Large intestine (tissue), 3 donors: Measurements from ENCODE around the gene TMED4. TPM values are rescaled to one million over a fixed set of nuclear protein-coding genes. Genes with fewer than 3 reads are reported as not detected.

Source experiments
- DNase-seq, 2 donors: peaks; one replicate each; pipeline versions ENCODE4 v3.0.0 to v3.0.0-alpha.2; 2013
- H3K27ac ChIP-seq: one replicate; pipeline ENCODE4 v1.5.1; 2013; ENCODE audit warnings: low read length
- H3K27me3 ChIP-seq: 2 replicates; pipeline ENCODE4 v1.6.1; 2013; ENCODE audit warnings: low read length; ENCODE audit not compliant: control insufficient read depth, insufficient read depth
- H3K36me3 ChIP-seq: 2 replicates; pipeline ENCODE4 v1.6.1; 2013; ENCODE audit warnings: low read length; ENCODE audit not compliant: control insufficient read depth, insufficient read depth
- H3K4me1 ChIP-seq: one replicate; pipeline ENCODE4 v1.6.1; 2013; ENCODE audit warnings: low read length; ENCODE audit not compliant: control insufficient read depth, insufficient read depth
- H3K4me3 ChIP-seq: one replicate; pipeline ENCODE4 v1.5.1; 2013; ENCODE audit warnings: low read length
- H3K9me3 ChIP-seq: one replicate; pipeline ENCODE4 v1.6.1; 2013; ENCODE audit warnings: mild to moderate bottlenecking, low read depth, low read length, moderate library complexity; ENCODE audit not compliant: control insufficient read depth
- WGBS: methylation state at CpG from one replicate; pipeline ENCODE4 v1.1.5; 2013; ENCODE audit warnings: low lambda C conversion rate; ENCODE audit not compliant: insufficient coverage; 5-methylcytosine and 5-hydroxymethylcytosine counted together
- polyA plus RNA-seq: library from polyadenylated mRNA; unstranded; fragments of 120-200 nt; gene quantifications from one replicate; pipeline ENCODE4 v1.2.1, GENCODE V29; 2013

Gene TMED4
- polyA plus RNA-seq, 1 donor: 164 TPM

DNA sequence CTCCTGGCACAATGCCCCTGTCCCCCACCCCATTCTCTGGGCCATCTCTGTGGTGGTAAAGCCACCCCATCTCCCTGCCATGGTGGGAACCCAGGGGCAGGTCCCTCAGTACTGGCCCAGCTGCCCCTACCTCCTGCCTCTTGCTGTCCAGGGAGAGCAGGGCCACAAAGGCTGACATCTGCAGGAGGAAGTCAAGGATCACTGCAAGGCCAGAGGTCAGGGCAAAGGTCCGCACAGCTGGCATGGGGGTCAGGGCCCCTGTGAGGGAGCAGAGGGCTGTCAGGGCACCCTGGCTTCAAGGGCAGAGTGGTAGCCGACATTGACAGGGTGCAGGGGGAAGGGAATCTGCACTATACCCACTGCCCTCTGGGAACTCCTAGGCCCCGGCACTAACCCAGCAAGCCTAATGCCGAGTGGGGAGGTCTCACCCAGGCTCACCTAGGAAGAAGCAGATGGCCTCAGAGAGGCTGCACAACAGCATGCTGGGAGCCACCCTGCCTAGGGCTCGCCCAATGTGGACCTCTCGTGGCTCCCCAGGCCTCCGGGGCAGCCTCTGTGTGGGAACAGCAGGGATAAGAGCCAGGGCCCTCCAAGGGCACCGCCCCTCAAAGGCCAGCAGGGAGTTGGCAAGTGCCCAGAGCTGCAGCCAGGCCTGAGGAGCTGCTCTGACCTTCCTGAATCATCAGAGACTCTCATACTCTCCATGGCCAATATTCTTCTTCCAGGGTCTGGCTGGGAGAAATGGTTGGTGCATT lies 48.6 kb downstream of the TMED4 start:
- no peak overlapping the region for H3K4me3 ChIP-seq
- peaks cover 40% of the 10 kb centered on the region for H3K36me3 ChIP-seq
- peaks cover 39% of the 10 kb centered on the region for H3K4me1 ChIP-seq
- peaks cover under 1% of the 10 kb centered on the region for H3K9me3 ChIP-seq
- H3K27me3 ChIP-seq: no peaks in the 10 kb centered on the region
- peak overlapping the region; percentile 56 for H3K27ac ChIP-seq
- WGBS: no CpG with 5 or more reads among the region's 8 CpGs
- DNase-seq: no peak

- no CpG with 5 or more reads among the region's 17 CpGs for WGBS
- Histone ChIP-seq H3K9me3 (peaks cover 7% of the 10 kb centered on the region), H3K4me1 (peaks cover 26% of the 10 kb centered on the region), H3K4me3 (no peak overlapping the region), H3K27me3 (no peaks in the 10 kb centered on the region), H3K36me3 (peaks cover 50% of the 10 kb centered on the region), H3K27ac (no peak overlapping the region)
- no peak for DNase-seq
Measured at GRCh38 chr7:44531421-44532380, 50.3 kb downstream of the TMED4 start.

- DNase-seq: no peak
- no peak overlapping the region for H3K27ac ChIP-seq
- H3K4me1 ChIP-seq: peaks cover 19% of the 10 kb centered on the region
- peaks cover 12% of the 10 kb centered on the region for H3K9me3 ChIP-seq
- no CpG with 5 or more reads among the region's 10 CpGs for WGBS
- no peaks in the 10 kb centered on the region for H3K27me3 ChIP-seq
- H3K36me3 ChIP-seq: peaks cover 56% of the 10 kb centered on the region
- no peak overlapping the region for H3K4me3 ChIP-seq
Measured at GRCh38 chr7:44530990-44531389, 51.0 kb downstream of the TMED4 start.

Other genes with a start within 250 kb of the TMED4 start
- 68.3 TPM for gene NUDCD3, start 91.6 kb downstream of the TMED4 start, polyA plus RNA-seq
- gene NPC1L1, start 40.9 kb downstream of the TMED4 start, polyA plus RNA-seq: 63.9 TPM
- 97.1 TPM for gene DDX56, start 8.3 kb downstream of the TMED4 start, polyA plus RNA-seq
- 97.4 TPM for gene OGDH, start 24.4 kb upstream of the TMED4 start, polyA plus RNA-seq
- 86.2 TPM for gene ZMIZ2, start 166.6 kb upstream of the TMED4 start, polyA plus RNA-seq
- 1,462 TPM for gene PPIA, start 214.4 kb upstream of the TMED4 start, polyA plus RNA-seq